Upper lobe of left lung (tissue), 6 donors: ENCODE measurements around the gene SUMF1. TPM values are rescaled to one million over a fixed set of nuclear protein-coding genes. Genes with fewer than 3 reads are reported as not detected.

ENCODE experiments used
- ATAC-seq, 2 donors: fragments of 200-7000 bp; cut with Tn5 transposase; one replicate each; pipeline ENCODE4 v1.9.1; 2022; ENCODE audit warnings: mild to moderate bottlenecking in 2 of 2, moderate library complexity in 2 of 2; ENCODE audit not compliant: low FRiP score in 2 of 2
- DNase-seq, 2 donors: peaks; one replicate each; pipeline ENCODE4 v3.0.0-alpha.2; 2019 to 2020
- H3K27ac ChIP-seq, 4 donors: fragments of 200-600 bp; sonication (generic); one replicate each; pipeline ENCODE4 v1.5.1; 2016 to 2019
- H3K27me3 ChIP-seq, 4 donors: fragments of 200-600 bp; sonication (generic); one replicate each; pipeline ENCODE4 v1.5.1; 2017 to 2019
- H3K36me3 ChIP-seq, 4 donors: fragments of 200-600 bp; sonication (generic); one replicate each; pipeline ENCODE4 v1.5.1; 2016 to 2019
- H3K4me1 ChIP-seq, 4 donors: fragments of 200-600 bp; sonication (generic); one replicate each; pipeline ENCODE4 v1.5.1; 2018 to 2019
- H3K4me3 ChIP-seq, 4 donors: fragments of 200-600 bp; sonication (generic); one replicate each; pipeline ENCODE4 v1.5.1; 2017 to 2019; ENCODE audit warnings: mild to moderate bottlenecking in 2 of 4, moderate library complexity in 1 of 4
- H3K9me3 ChIP-seq, 4 donors: fragments of 200-600 bp; sonication (generic); one replicate each; pipeline ENCODE4 v1.5.1; 2018 to 2019
- CTCF ChIP-seq, 6 experiments: fragments of 450-650 bp in 4 of 6; fragments of 200-600 bp in 2 of 6; sonication (generic) in 2 of 6; IDR thresholded peaks; one replicate each; pipeline ENCODE4 v1.5.1; 2016 to 2019; ENCODE audit warnings: antibody characterized with exemption in 6 of 6
- EP300 ChIP-seq, 4 donors: sonication (generic); formaldehyde crosslinking; IDR thresholded peaks; one replicate each; pipeline ENCODE4 v1.5.1; 2017; ENCODE audit warnings: antibody characterized with exemption in 4 of 4, control low read depth in 2 of 4
- POLR2A ChIP-seq, 4 donors: fragments of 450-650 bp; IDR thresholded peaks; one replicate each; pipeline ENCODE4 v1.5.1; 2016 to 2017; ENCODE audit warnings: antibody characterized with exemption in 4 of 4, mild to moderate bottlenecking in 2 of 4
- POLR2AphosphoS5 ChIP-seq, 2 donors: sonication (generic); formaldehyde crosslinking; IDR thresholded peaks; one replicate each; pipeline ENCODE4 v1.5.1; 2017; ENCODE audit warnings: antibody characterized with exemption in 2 of 2
- WGBS, 2 donors: methylation state at CpG; one replicate each; pipeline ENCODE4 v1.1.5; 2017 to 2018; 5-methylcytosine and 5-hydroxymethylcytosine counted together
- total RNA-seq, 6 donors: library from RNA; depleted of rRNA in 4 of 6; stranded (reverse); fragments of >200 nt in 4 of 6; gene quantifications; one replicate each; pipeline versions ENCODE4 v1.1.0 to v1.2.1, GENCODE V29; 2016 to 2021
- donor health status: DM: no; HTN: no; CAD: no; lungs with moderate emphysema.
- donor health status: DM: no; HTN: yes; CAD: no; lungs with severe emphysema.

SUMF1 gene
- total RNA-seq = 10 to 100 TPM; 34.5 to 63.0 (median 54.0) TPM

GRCh38 chr3:4466741-4467521 lies at the start of gene SUMF1:
Gene SUMF1 (minus strand): TSS chr3:4467269. CDS start chr3:4467245, 24 bp downstream.
- Histone ChIP-seq H3K9me3 (no peaks in the 10 kb centered on the region), H3K4me3 (peak within 1 kb of the TSS; percentile 61 to 88 (median 82)), H3K27me3 (no peaks in the 10 kb centered on the region), H3K36me3 (no peaks in the 10 kb centered on the region), H3K4me1 (peaks cover 11 to 14% (median 13%) of the 10 kb centered on the region in 4 donors), H3K27ac (peak within 1 kb of the TSS; percentile 87 to 92 (median 90))
- 0 to 1% methylated on average over 9 to 34 of the region's 47 CpGs for WGBS, 2 donors
- TF ChIP-seq EP300 (IDR thresholded peaks at IDR 0.05) = peak in 1 of 4 donors; percentile 62
- TF ChIP-seq POLR2A (IDR thresholded peaks at IDR 0.05) = peak in 2 of 4 donors; percentile 78 to 86
- peak in 1 of 6 experiments; percentile 9 for TF ChIP-seq CTCF (IDR thresholded peaks at IDR 0.05)
- peak; percentile 84 to 90 for TF ChIP-seq POLR2AphosphoS5 (IDR thresholded peaks at IDR 0.05)
- DNase-seq (peak; percentile 86 to 94), ATAC-seq (peak; percentile 90 to 98)

- Histone ChIP-seq H3K9me3 (no peaks in the 10 kb centered on the region), H3K27me3 (no peaks in the 10 kb centered on the region), H3K4me1 (peaks cover 17 to 31% (median 22%) of the 10 kb centered on the region in 4 donors), H3K36me3 (no peaks in the 10 kb centered on the region), H3K4me3 (no peak overlapping the region), H3K27ac (no peak overlapping the region)
- DNase-seq (no peak), ATAC-seq (no peak)
- TF ChIP-seq POLR2A (IDR thresholded peaks at IDR 0.05) = no peak
- TF ChIP-seq CTCF (IDR thresholded peaks at IDR 0.05) = no peak
- TF ChIP-seq EP300 (IDR thresholded peaks at IDR 0.05) = no peak
- TF ChIP-seq POLR2AphosphoS5 (IDR thresholded peaks at IDR 0.05) = no peak
- 83 to 86% methylated on average over 7 of the region's 7 CpGs for WGBS, 2 donors
These were observed 49.0 kb upstream of the SUMF1 start for GRCh38 chr3:4515916-4516579.

- DNase-seq (no peak), ATAC-seq (no peak)
- no peaks in the 10 kb centered on the region for H3K9me3 ChIP-seq
- no peak overlapping the region for H3K27ac ChIP-seq
- H3K4me1 ChIP-seq = peaks cover 17 to 30% (median 21%) of the 10 kb centered on the region in 4 donors
- TF ChIP-seq EP300 (IDR thresholded peaks at IDR 0.05) (no peak), POLR2A (IDR thresholded peaks at IDR 0.05) (no peak), POLR2AphosphoS5 (IDR thresholded peaks at IDR 0.05) (no peak), CTCF (IDR thresholded peaks at IDR 0.05) (no peak)
- H3K27me3 ChIP-seq = no peaks in the 10 kb centered on the region
- WGBS, 2 donors = 65 to 78% methylated on average over 1 of the region's 1 CpG
- no peak overlapping the region for H3K4me3 ChIP-seq
- no peaks in the 10 kb centered on the region for H3K36me3 ChIP-seq
These were observed 47.8 kb upstream of the SUMF1 start for GRCh38 chr3:4514916-4515315.

- TF ChIP-seq EP300 (IDR thresholded peaks at IDR 0.05) (no peak), POLR2AphosphoS5 (IDR thresholded peaks at IDR 0.05) (no peak), POLR2A (IDR thresholded peaks at IDR 0.05) (no peak), CTCF (IDR thresholded peaks at IDR 0.05) (no peak)
- Histone ChIP-seq H3K36me3 (no peaks in the 10 kb centered on the region), H3K27ac (no peak overlapping the region), H3K9me3 (no peaks in the 10 kb centered on the region), H3K4me3 (no peak overlapping the region), H3K27me3 (no peaks in the 10 kb centered on the region), H3K4me1 (peaks cover 11 to 24% (median 16%) of the 10 kb centered on the region in 4 donors)
- ATAC-seq (no peak), DNase-seq (no peak)
- whole genome bisulfite sequencing, 2 donors = 84 to 92% methylated on average over 5 of the region's 5 CpGs
These were observed 47.3 kb upstream of the SUMF1 start for GRCh38 chr3:4514321-4514720.
